Epithelial cell of proximal tubule (primary cell): ENCODE measurements around the gene ADAMTS13. TPM values are rescaled to one million over a fixed set of nuclear protein-coding genes. Genes with fewer than 3 reads are reported as not detected.

Experiments
- DNase-seq: peaks from one replicate; pipeline ENCODE4 v3.0.0-alpha.2; 2011; ENCODE audit warnings: low read depth
- H3K4me3 ChIP-seq: 2 replicates; pipeline ENCODE4 v1.5.1; 2011; ENCODE audit warnings: low read depth, mild to moderate bottlenecking, low read length
- CTCF ChIP-seq: conservative IDR thresholded peaks from 2 replicates; pipeline ENCODE4 v1.5.1; 2012; ENCODE audit warnings: low read depth, mild to moderate bottlenecking, low read length
- total RNA-seq: library from RNA; depleted of rRNA; stranded (reverse); fragments of >200 nt; gene quantifications from 2 replicates; pipeline ENCODE4 v1.2.3, GENCODE V29; 2015

ADAMTS13 gene
- total RNA-seq, 1 donor from 2014 or later = 0.75 TPM

- no peak for DNase-seq
- TF ChIP-seq CTCF = no peak
- no peak overlapping the region for H3K4me3 ChIP-seq
Measured at GRCh38 chr9:133453651-133454050, 31.5 kb downstream of the ADAMTS13 start.

GRCh38 chr9:133454325-133454724 is 32.2 kb downstream of the ADAMTS13 start:
- DNase-seq = no peak
- TF ChIP-seq CTCF = no peak
- no peak overlapping the region for H3K4me3 ChIP-seq

GRCh38 chr9:133454943-133455673 is 32.9 kb downstream of the ADAMTS13 start:
- no peak for DNase-seq
- TF ChIP-seq CTCF = no peak

GRCh38 chr9:133455936-133456335 is 33.8 kb downstream of the ADAMTS13 start:
- DNase-seq = no peak
- H3K4me3 ChIP-seq = no peak overlapping the region
- TF ChIP-seq CTCF = no peak

More at GRCh38 chr9:133454943-133455673, 32.9 kb downstream of the ADAMTS13 start:
- H3K4me3 ChIP-seq = no peak overlapping the region

GRCh38 chr9:133456409-133456808 is 34.2 kb downstream of the ADAMTS13 start:
- no peak for DNase-seq
- no peak for TF ChIP-seq CTCF
- no peak overlapping the region for H3K4me3 ChIP-seq

- no peak for TF ChIP-seq CTCF
- no peak for DNase-seq
- no peak overlapping the region for H3K4me3 ChIP-seq
Measured at GRCh38 chr9:133457233-133457632, 35.1 kb downstream of the ADAMTS13 start.

- TF ChIP-seq CTCF = no peak
- no peak overlapping the region for H3K4me3 ChIP-seq
- no peak for DNase-seq
Measured at GRCh38 chr9:133457748-133458147, 35.6 kb downstream of the ADAMTS13 start.
